Activated T-helper 2 cell treated with anti-CD3 and anti-CD28 coated beads, Interferon-gamma antibody, Interleukin-2, Interleukin-4, amounts not matched to agents 10 μg/mL and 5 μg/mL and 100 μg/mL, durations not matched to agents 14 hours and 24 hours and 36 hours (primary cell): Measurements from ENCODE around the gene CHMP6. TPM values are rescaled to one million over a fixed set of nuclear protein-coding genes. Genes with fewer than 3 reads are reported as not detected.

Source experiments
- DNase-seq: peaks from one replicate; pipeline ENCODE4 v3.0.0; 2021; ENCODE audit warnings: low spot score
- H3K27ac Mint-ChIP-seq: one replicate; pipeline ENCODE4 v1.8.0; 2021; ENCODE audit warnings: mixed read lengths
- H3K27me3 Mint-ChIP-seq: one replicate; pipeline ENCODE4 v1.8.0; 2021; ENCODE audit warnings: low read depth, mixed read lengths
- H3K36me3 Mint-ChIP-seq: one replicate; pipeline ENCODE4 v1.8.0; 2021; ENCODE audit warnings: low read depth, mixed read lengths
- H3K4me1 Mint-ChIP-seq: one replicate; pipeline ENCODE4 v1.8.0; 2021; ENCODE audit warnings: low read depth, mixed read lengths
- H3K4me3 Mint-ChIP-seq: one replicate; pipeline ENCODE4 v1.8.0; 2021; ENCODE audit warnings: low read depth, mild to moderate bottlenecking, moderate library complexity, mixed read lengths
- H3K9me3 Mint-ChIP-seq: one replicate; pipeline ENCODE4 v1.8.0; 2021; ENCODE audit warnings: mixed read lengths
- intact Hi-C: fragments of 100-400 bp; cut with micrococcal nuclease; formaldehyde crosslinking; loops from one replicate; pipeline ENCODE4 v1.15.1; 2023
- total RNA-seq: library from RNA; stranded (reverse); gene quantifications from 2 replicates; pipeline ENCODE4 v1.2.3, GENCODE V29; 2022

Gene CHMP6
- total RNA-seq, 1 donor from 2014 or later, result 36.9 TPM

DNA sequence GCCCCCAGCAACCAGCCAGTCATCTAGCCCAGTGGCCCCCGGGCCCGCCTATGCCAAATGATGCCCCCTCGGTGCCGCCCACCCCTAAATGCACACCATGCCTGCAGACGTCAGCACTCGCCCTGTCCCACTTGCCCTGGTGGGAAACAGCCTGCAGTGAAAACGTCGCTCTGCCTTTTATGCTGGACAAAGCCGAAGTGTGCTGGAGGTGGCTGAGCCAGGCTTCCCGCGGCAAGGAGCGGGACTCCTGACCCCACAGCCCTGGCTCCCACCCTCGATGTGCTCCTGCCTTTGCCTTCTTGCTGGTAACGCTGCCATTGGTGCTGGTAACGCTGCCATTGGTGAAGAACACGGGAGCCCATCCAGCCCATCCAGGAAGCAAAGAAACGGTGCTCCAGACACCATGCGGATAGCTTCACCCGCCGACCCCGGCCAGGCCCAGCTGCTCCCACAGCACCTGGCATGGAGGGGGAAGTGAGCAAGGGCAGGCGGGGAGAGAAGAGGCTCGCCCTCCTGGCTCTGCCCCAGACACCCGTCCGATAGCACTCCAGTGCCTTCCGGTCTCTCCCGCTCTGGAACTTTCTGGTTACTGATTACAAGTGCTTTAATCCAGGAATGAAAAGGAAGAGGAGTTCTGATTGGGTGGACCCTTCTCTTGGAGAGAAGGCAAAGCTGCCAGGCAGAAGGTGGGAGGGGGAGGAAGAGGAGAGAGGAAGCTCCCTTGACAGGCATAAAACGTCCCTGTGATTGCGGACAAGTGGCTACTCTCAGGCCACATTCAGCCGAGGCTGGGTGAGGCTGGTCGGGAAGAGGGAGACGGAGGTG is 39.3 kb downstream of the CHMP6 start:
- H3K4me3 Mint-ChIP-seq, result no peak overlapping the region
- DNase-seq, result no peak
- H3K27me3 Mint-ChIP-seq, result peaks cover 33% of the 10 kb centered on the region
- H3K4me1 Mint-ChIP-seq, result peaks cover 3% of the 10 kb centered on the region
- no peak overlapping the region for H3K27ac Mint-ChIP-seq
- intact Hi-C loops, result loop anchor here (10.0 kb wide), 1 partner anchor 194 kb away; the partner anchor contains the start of gene CEP131
- peaks cover 11% of the 10 kb centered on the region for H3K9me3 Mint-ChIP-seq
- H3K36me3 Mint-ChIP-seq, result no peaks in the 10 kb centered on the region

- peaks cover 41% of the 10 kb centered on the region for H3K27me3 Mint-ChIP-seq
- H3K4me3 Mint-ChIP-seq, result no peak overlapping the region
- peaks cover 3% of the 10 kb centered on the region for H3K4me1 Mint-ChIP-seq
- intact Hi-C loops, result loop anchor here (10.0 kb wide), 1 partner anchor 193 kb away; the partner anchor contains the start of gene CEP131
- no peaks in the 10 kb centered on the region for H3K36me3 Mint-ChIP-seq
- H3K9me3 Mint-ChIP-seq, result peaks cover 5% of the 10 kb centered on the region
- DNase-seq, result no peak
- H3K27ac Mint-ChIP-seq, result no peak overlapping the region
These were observed 40.2 kb downstream of the CHMP6 start for GRCh38 chr17:81031566-81032550.

DNA sequence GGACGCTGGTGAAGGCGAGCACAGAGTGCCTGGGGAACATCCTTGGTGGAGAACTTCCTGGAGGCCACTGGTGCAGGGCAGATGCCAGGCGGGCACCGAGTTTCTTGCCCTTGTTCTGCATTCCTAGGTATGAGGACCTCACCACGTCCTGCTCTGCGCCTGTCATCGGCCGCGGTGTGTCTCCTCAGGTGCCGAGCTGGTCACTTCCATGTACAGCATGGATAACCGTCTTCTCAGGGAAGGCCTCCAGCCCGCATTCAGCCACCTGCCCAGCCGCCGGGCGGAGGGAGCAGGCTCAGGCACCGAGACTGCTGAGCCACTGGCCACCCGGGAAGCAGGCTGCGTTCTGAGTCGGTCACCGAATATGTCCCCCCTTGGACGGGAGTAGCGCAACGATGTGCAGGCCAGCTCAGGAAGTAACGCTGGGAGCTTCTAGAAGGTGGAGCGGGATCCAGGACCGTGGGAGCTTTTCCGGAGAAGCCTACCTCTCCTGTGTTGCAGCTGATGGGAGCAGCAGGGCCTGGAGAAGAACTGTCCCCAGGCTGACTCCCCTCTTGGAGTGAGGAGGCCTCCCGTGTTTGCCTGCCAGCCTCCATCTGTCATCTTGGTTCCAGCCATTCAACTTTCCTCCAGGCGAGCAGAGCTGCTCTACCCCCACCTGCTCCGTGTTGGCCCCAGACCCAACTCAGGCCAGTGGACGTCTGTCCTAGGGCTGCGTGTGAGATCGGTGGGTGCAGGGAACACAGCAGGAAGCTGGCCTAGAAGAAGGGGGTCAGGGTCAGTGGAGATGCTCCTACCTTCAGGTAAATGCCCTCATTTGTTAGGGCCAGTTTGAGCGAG is 41.2 kb downstream of the CHMP6 start:
- H3K27me3 Mint-ChIP-seq, result peaks cover 50% of the 10 kb centered on the region
- peaks cover 3% of the 10 kb centered on the region for H3K4me1 Mint-ChIP-seq
- H3K36me3 Mint-ChIP-seq, result no peaks in the 10 kb centered on the region
- no peak for DNase-seq
- peak overlapping the region; percentile 51 for H3K4me3 Mint-ChIP-seq
- no peaks in the 10 kb centered on the region for H3K9me3 Mint-ChIP-seq
- intact Hi-C loops, result loop anchor here (10.0 kb wide), 1 partner anchor 192 kb away; the partner anchor contains the start of gene CEP131
- H3K27ac Mint-ChIP-seq, result no peak overlapping the region

DNA sequence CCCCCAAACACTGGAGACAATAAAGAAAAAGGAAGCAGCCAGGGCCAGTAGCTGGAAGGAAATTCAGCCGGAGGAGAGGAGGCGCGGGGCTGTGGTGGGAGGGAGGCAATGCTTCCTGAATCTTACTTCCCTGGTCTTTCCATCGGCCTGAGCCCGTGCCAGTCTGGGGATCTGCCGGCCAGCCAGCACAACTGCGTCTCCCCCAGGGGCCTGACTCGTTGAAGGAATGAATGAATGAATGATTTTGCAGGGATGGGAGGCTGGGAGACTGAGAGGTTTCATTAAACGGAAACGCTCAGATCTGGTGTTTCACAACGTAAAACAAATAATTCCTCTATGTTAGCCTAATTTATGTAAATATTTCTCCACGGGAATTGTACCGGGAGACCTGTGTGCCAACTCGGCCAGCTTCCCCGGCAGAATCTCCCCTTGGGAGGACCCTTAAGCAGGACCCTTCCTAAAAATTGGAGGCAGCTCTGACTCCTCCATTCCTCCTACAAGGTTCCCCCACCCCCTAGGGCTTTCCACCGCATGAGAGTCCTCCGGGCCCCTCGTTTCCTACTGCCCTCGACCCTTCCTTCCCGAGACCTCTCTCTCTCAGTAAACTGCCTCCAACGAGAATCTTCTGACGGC is 42.0 kb downstream of the CHMP6 start:
- DNase-seq, result no peak
- H3K9me3 Mint-ChIP-seq, result no peaks in the 10 kb centered on the region
- peak overlapping the region; percentile 68 for H3K4me3 Mint-ChIP-seq
- intact Hi-C loops, result loop anchor here (10.0 kb wide), 1 partner anchor 191 kb away; the partner anchor contains the start of gene CEP131
- H3K36me3 Mint-ChIP-seq, result no peaks in the 10 kb centered on the region
- no peak overlapping the region for H3K27ac Mint-ChIP-seq
- H3K4me1 Mint-ChIP-seq, result peaks cover 3% of the 10 kb centered on the region
- peaks cover 50% of the 10 kb centered on the region for H3K27me3 Mint-ChIP-seq

DNA sequence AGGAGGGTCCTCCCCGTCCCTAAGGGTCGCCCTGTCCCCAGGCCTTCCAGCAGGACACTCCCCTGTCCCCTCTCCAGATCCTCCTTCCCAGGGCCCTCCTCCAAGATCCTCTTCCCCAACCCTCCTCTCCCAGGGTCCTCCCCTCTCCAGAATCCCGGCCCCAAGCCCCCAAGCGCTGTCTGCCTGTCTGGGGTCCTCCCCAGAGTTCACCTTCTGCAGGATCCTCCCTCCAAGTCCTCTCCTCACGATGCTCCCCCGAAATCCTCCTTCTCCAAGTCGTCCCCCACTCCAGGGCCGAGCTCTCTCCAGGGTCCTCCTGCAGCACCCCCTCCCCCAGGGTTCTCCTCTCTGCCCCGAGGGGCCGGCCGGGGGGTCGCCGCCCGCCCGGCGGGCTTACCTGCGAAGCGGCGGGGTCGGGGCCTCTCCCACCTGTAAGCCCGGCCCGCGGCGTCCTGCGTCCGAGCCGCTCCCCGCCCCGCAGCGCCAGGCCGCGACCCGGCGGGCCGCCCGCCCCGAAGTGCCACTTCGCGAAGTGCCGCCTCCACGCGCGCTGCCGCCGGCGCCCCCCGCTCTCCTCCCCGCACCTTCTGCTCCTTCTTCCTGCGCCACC is 42.6 kb downstream of the CHMP6 start:
- H3K4me3 Mint-ChIP-seq, result peak overlapping the region; percentile 68
- no peak overlapping the region for H3K27ac Mint-ChIP-seq
- no peaks in the 10 kb centered on the region for H3K36me3 Mint-ChIP-seq
- intact Hi-C loops, result loop anchor here (10.0 kb wide), 1 partner anchor 191 kb away; the partner anchor contains the start of gene CEP131
- peaks cover 46% of the 10 kb centered on the region for H3K27me3 Mint-ChIP-seq
- H3K4me1 Mint-ChIP-seq, result peaks cover 3% of the 10 kb centered on the region
- no peaks in the 10 kb centered on the region for H3K9me3 Mint-ChIP-seq
- no peak for DNase-seq

GRCh38 chr17:81034779-81035520 is 43.3 kb downstream of the CHMP6 start, which contains the start of gene BAIAP2:
BAIAP2 (plus strand) TSS chr17:81035151; CDS start chr17:81035255, 104 bp downstream.
- no peaks in the 10 kb centered on the region for H3K36me3 Mint-ChIP-seq
- peak; percentile 88 for DNase-seq
- H3K27ac Mint-ChIP-seq, result no peak within 1 kb of the TSS
- intact Hi-C loops, result loop anchor here (10.0 kb wide), 1 partner anchor 190 kb away; the partner anchor contains the start of gene CEP131
- H3K9me3 Mint-ChIP-seq, result no peaks in the 10 kb centered on the region
- peaks cover 46% of the 10 kb centered on the region for H3K27me3 Mint-ChIP-seq
- peak within 1 kb of the TSS; percentile 81 for H3K4me3 Mint-ChIP-seq
- peaks cover 3% of the 10 kb centered on the region for H3K4me1 Mint-ChIP-seq

- Mint-ChIP-seq H3K4me3 (peak overlapping the region; percentile 67), H3K27me3 (peaks cover 46% of the 10 kb centered on the region), H3K36me3 (no peaks in the 10 kb centered on the region), H3K27ac (no peak overlapping the region), H3K9me3 (no peaks in the 10 kb centered on the region), H3K4me1 (peaks cover 3% of the 10 kb centered on the region)
- no peak for DNase-seq
- intact Hi-C loops, result loop anchor here (10.0 kb wide), 1 partner anchor 189 kb away; the partner anchor contains the start of gene CEP131
These were observed 44.0 kb downstream of the CHMP6 start for GRCh38 chr17:81035521-81036196.

DNA sequence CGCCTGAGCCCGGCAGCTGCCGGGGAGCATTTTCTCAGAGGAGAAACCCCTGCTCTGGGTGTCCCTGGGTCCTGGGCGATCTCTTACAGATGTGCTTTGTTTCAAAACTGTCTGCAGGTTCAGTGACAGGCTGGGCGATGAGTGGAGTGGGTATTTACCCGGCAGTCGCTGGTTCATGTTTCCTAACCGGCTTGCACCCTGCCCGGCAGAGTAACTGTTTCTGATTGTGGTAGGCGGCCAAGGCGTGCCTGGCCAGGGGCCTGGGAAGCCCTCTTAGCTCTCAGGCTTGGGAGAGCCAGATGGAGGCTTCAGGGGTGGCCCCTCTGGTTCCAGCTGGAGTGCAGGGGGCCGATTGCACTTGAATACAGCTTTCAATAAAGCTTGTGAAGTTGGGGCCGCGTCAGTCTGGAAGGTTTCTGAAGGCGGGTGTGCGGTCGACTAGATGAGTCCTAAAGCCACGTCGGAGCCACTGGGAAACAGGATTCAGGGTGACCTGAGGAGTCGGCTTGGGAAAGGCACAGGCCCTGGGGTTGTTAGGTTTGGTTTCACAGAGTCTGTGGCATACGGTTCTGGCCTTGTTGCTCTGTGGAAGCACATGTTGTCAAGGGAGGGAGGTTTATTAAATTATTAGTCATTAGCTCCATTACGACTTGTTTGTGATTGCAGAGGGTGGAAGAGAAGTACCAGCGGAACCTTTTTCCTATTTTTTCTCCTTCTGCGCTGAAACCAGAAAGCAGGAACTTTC is 44.7 kb downstream of the CHMP6 start:
- Mint-ChIP-seq H3K4me3 (peak overlapping the region; percentile 67), H3K27ac (no peak overlapping the region), H3K4me1 (peaks cover 3% of the 10 kb centered on the region), H3K27me3 (peaks cover 46% of the 10 kb centered on the region), H3K9me3 (no peaks in the 10 kb centered on the region), H3K36me3 (no peaks in the 10 kb centered on the region)
- no peak for DNase-seq
- intact Hi-C loops, result loop anchor here (10.0 kb wide), 1 partner anchor 188 kb away; the partner anchor contains the start of gene CEP131

GRCh38 chr17:81037026-81037797 is 45.6 kb downstream of the CHMP6 start:
- H3K4me1 Mint-ChIP-seq, result peaks cover 3% of the 10 kb centered on the region
- no peak overlapping the region for H3K27ac Mint-ChIP-seq
- no peaks in the 10 kb centered on the region for H3K9me3 Mint-ChIP-seq
- intact Hi-C loops, result loop anchor here (10.0 kb wide), 1 partner anchor 188 kb away; the partner anchor contains the start of gene CEP131
- peak overlapping the region; percentile 4 for H3K4me3 Mint-ChIP-seq
- DNase-seq, result no peak
- no peaks in the 10 kb centered on the region for H3K36me3 Mint-ChIP-seq
- peaks cover 42% of the 10 kb centered on the region for H3K27me3 Mint-ChIP-seq
